ENCODE data around the gene CA11.

GRCh38 chr19:48624791-48625723 is 20.9 kb downstream of the CA11 start:
- TF ChIP-seq POLR2AphosphoS5 (IDR thresholded peaks at IDR 0.05) (no peak), CTCF (IDR thresholded peaks at IDR 0.05) (no peak)
